ENCODE measurements around the gene CMTM4. TPM values are rescaled to one million over a fixed set of nuclear protein-coding genes. Genes with fewer than 3 reads are reported as not detected.
A peak's percentile ranks its signal among the peaks of the same experiment; 100 is the strongest.
"Not testable (repeated sequence)": the region's sequence is repeated elsewhere in the genome, so short reads cannot be mapped to it uniquely, and the experiment has no call there.

Gene CMTM4
- total RNA-seq, 4 donors from 2014 or later: 14.2 to 22.7 (median 19.6) TPM

GRCh38 chr16:66614161-66614802, 82.3 kb downstream of the CMTM4 start:
- H3K27ac ChIP-seq: no peak overlapping the region
- no peaks in the 10 kb centered on the region for H3K9me3 ChIP-seq
- no peak for DNase-seq (ENCODE audit: low spot score in 2 of 2)
- peaks cover 0 to 58% (median 10%) of the 10 kb centered on the region in 3 donors for H3K36me3 ChIP-seq
- H3K4me3 ChIP-seq: no peak overlapping the region
- TF ChIP-seq EP300 (IDR thresholded peaks at IDR 0.05): no peak
- TF ChIP-seq POLR2A (IDR thresholded peaks at IDR 0.05): no peak
- TF ChIP-seq CTCF (IDR thresholded peaks at IDR 0.05): no peak
- H3K4me1 ChIP-seq: peaks cover 0 to 29% (median 2%) of the 10 kb centered on the region in 4 donors
- no peaks in the 10 kb centered on the region for H3K27me3 ChIP-seq
- 83 to 86% methylated on average over 11 to 12 of the region's 12 CpGs for WGBS, 2 donors

- DNase-seq (ENCODE audit: low spot score in 2 of 2): no peak
- 87 to 91% methylated on average over 14 of the region's 14 CpGs for WGBS, 2 donors
- Histone ChIP-seq H3K9me3 (no peaks in the 10 kb centered on the region), H3K27me3 (no peaks in the 10 kb centered on the region), H3K36me3 (peaks cover 0 to 63% (median 10%) of the 10 kb centered on the region in 3 donors), H3K4me1 (peaks cover 0 to 29% (median 12%) of the 10 kb centered on the region in 4 donors), H3K4me3 (no peak overlapping the region), H3K27ac (no peak overlapping the region)
- TF ChIP-seq POLR2A (IDR thresholded peaks at IDR 0.05): no peak
- TF ChIP-seq EP300 (IDR thresholded peaks at IDR 0.05): no peak
- no peak for TF ChIP-seq CTCF (IDR thresholded peaks at IDR 0.05)
These were observed 84.1 kb downstream of the CMTM4 start for GRCh38 chr16:66612422-66612821.

GRCh38 chr16:66611911-66612310, 84.6 kb downstream of the CMTM4 start:
- not testable (repeated sequence) for H3K4me3 ChIP-seq; DNase-seq (ENCODE audit: low spot score in 2 of 2); H3K27me3 ChIP-seq; H3K27ac ChIP-seq; H3K9me3 ChIP-seq
- H3K36me3 ChIP-seq: peaks cover 0 to 63% (median 10%) of the 10 kb centered on the region in 3 donors
- WGBS, 2 donors: 87 to 96% methylated on average over 8 of the region's 8 CpGs
- H3K4me1 ChIP-seq: peaks cover 0 to 29% (median 12%) of the 10 kb centered on the region in 4 donors

GRCh38 chr16:66610111-66610820, 86.3 kb downstream of the CMTM4 start:
- Histone ChIP-seq H3K4me1 (peaks cover 0 to 39% (median 12%) of the 10 kb centered on the region in 4 donors), H3K9me3 (no peaks in the 10 kb centered on the region), H3K4me3 (no peak overlapping the region), H3K27ac (no peak overlapping the region), H3K27me3 (no peaks in the 10 kb centered on the region), H3K36me3 (peaks cover 0 to 63% (median 10%) of the 10 kb centered on the region in 3 donors)
- DNase-seq (ENCODE audit: low spot score in 2 of 2): no peak
- WGBS, 2 donors: 86 to 90% methylated on average over 12 to 14 of the region's 14 CpGs
- no peak for TF ChIP-seq EP300 (IDR thresholded peaks at IDR 0.05)
- TF ChIP-seq CTCF (IDR thresholded peaks at IDR 0.05): no peak
- TF ChIP-seq POLR2A (IDR thresholded peaks at IDR 0.05): no peak

- TF ChIP-seq CTCF (IDR thresholded peaks at IDR 0.05): no peak
- no peak for TF ChIP-seq EP300 (IDR thresholded peaks at IDR 0.05)
- TF ChIP-seq POLR2A (IDR thresholded peaks at IDR 0.05): no peak
- WGBS, 2 donors: 78 to 83% methylated on average over 12 of the region's 12 CpGs
- DNase-seq (ENCODE audit: low spot score in 2 of 2): no peak
- H3K27ac ChIP-seq: peak overlapping the region in 1 of 4 donors; percentile 63
- no peaks in the 10 kb centered on the region for H3K27me3 ChIP-seq
- H3K9me3 ChIP-seq: no peaks in the 10 kb centered on the region
- H3K36me3 ChIP-seq: peaks cover 0 to 54% (median 10%) of the 10 kb centered on the region in 3 donors
- peaks cover 0 to 40% (median 12%) of the 10 kb centered on the region in 4 donors for H3K4me1 ChIP-seq
- no peak overlapping the region for H3K4me3 ChIP-seq
These were observed 87.4 kb downstream of the CMTM4 start for GRCh38 chr16:66609139-66609510.

Measured in tibial nerve (tissue), 4 donors.